GM12878 (cell line): ENCODE data around the gene SPDL1. TPM values are rescaled to one million over a fixed set of nuclear protein-coding genes. Genes with fewer than 3 reads are reported as not detected.

Experiments
- ATAC-seq: fragments of 200-7000 bp; cut with Tn5 transposase; 3 replicates; pipeline ENCODE4 v1.9.1; 2020; ENCODE audit warnings: mild to moderate bottlenecking, moderate library complexity
- BruUV-seq: library from RNA; stranded (reverse); fragments of 400-500 nt; replicated peaks from 2 replicates; lab custom pipeline; 2021; lab: Mats Ljungman, UMichigan
- CTCF ChIA-PET: fragments of 300-600 bp; sonication (Branson Sonifier 250); formaldehyde crosslinking; extraction: SDS; loops from one replicate; lab custom pipeline; 2021; ENCODE audit warnings: inconsistent platforms; lab: Yijun Ruan, JAX
- POLR2A ChIA-PET: fragments of 350-600 bp; formaldehyde crosslinking; extraction: SDS; loops from one replicate; lab custom pipeline; 2021; ENCODE audit warnings: inconsistent platforms; lab: Charles Lee
- RAD21 ChIA-PET: fragments of 300-600 bp; sonication (Branson Sonifier 250); formaldehyde crosslinking; loops from one replicate; lab custom pipeline; 2023; ENCODE audit warnings: antibody characterized with exemption; ENCODE audit not compliant: unreplicated experiment; lab: Charles Lee
- SMC1A ChIA-PET: fragments of 300-600 bp; sonication (Branson Sonifier 250); formaldehyde crosslinking; loops from one replicate; lab custom pipeline; 2023; ENCODE audit not compliant: unreplicated experiment, uncharacterized antibody; lab: Charles Lee
- DNase-seq: peaks from one replicate; pipeline ENCODE4 v3.0.0-alpha.2; 2011; ENCODE audit warnings: low read depth, low spot score
- FAIRE-seq: peaks from 3 replicates; lab custom pipeline; 2011; peaks lifted over from hg19 to GRCh38; lab: Jason Lieb, UNC
- H2AFZ ChIP-seq: 2 replicates; pipeline ENCODE4 v1.6.0; 2011; ENCODE audit warnings: low read depth, low read length, control low read depth; ENCODE audit not compliant: control insufficient read depth
- H3K27ac ChIP-seq: 2 replicates; pipeline ENCODE4 v1.5.1; 2011; ENCODE audit warnings: control low read depth; ENCODE audit not compliant: control insufficient read depth, insufficient read depth
- H3K27me3 ChIP-seq, 2 experiments: replicated peaks in 1 of 2; 2 replicates each; pipeline versions ENCODE4 v1.6.0 to v1.6.1; 2011; ENCODE audit warnings: low read length in 1 of 2; ENCODE audit not compliant: control insufficient read depth in 2 of 2, insufficient read depth in 2 of 2
- H3K36me3 ChIP-seq, 2 experiments: 2 replicates each; pipeline ENCODE4 v1.5.1; 2011; ENCODE audit warnings: low read length in 1 of 2; ENCODE audit not compliant: control insufficient read depth in 2 of 2, insufficient read depth in 2 of 2
- H3K4me1 ChIP-seq: 2 replicates; pipeline ENCODE4 v1.6.1; 2011; ENCODE audit warnings: mild to moderate bottlenecking, low read length, moderate library complexity, mixed read lengths; ENCODE audit not compliant: control insufficient read depth, insufficient read depth
- H3K4me2 ChIP-seq: 2 replicates; pipeline ENCODE4 v1.6.0; 2011; ENCODE audit warnings: control low read depth; ENCODE audit not compliant: control insufficient read depth, insufficient read depth
- H3K4me3 ChIP-seq: fragments of 200-600 bp; sonication (generic); 2 replicates; pipeline ENCODE4 v1.5.1; 2016
- H3K79me2 ChIP-seq: 2 replicates; pipeline ENCODE4 v1.6.0; 2011; ENCODE audit warnings: low read length; ENCODE audit not compliant: control insufficient read depth, insufficient read depth
- H3K9ac ChIP-seq: 2 replicates; pipeline ENCODE4 v1.8.0; 2011; ENCODE audit warnings: low read length, control low read depth, mixed read lengths; ENCODE audit not compliant: control insufficient read depth, insufficient read depth
- H3K9me3 ChIP-seq: replicated peaks from 3 replicates; pipeline ENCODE4 v1.5.1; 2011; ENCODE audit warnings: mild to moderate bottlenecking, low read length; ENCODE audit not compliant: control insufficient read depth, insufficient read depth
- H4K20me1 ChIP-seq: 2 replicates; pipeline ENCODE4 v1.6.0; 2011; ENCODE audit not compliant: control insufficient read depth, insufficient read depth
- BHLHE40 ChIP-seq, 2 experiments: fragments of 450-650 bp in 1 of 2; IDR thresholded peaks; 2 replicates each; pipeline ENCODE4 v1.6.1; 2011 to 2017; ENCODE audit warnings: low read depth in 2 of 2, borderline replicate concordance in 1 of 2, improper control_type of control experiment in 1 of 2, low read length in 1 of 2, mild to moderate bottlenecking in 1 of 2
- CHD1 ChIP-seq: IDR thresholded peaks from 2 replicates; pipeline ENCODE4 v1.6.1; 2012; ENCODE audit warnings: low read depth, low read length, improper control_type of control experiment
- EED ChIP-seq: sonication (generic); IDR thresholded peaks from 2 replicates; pipeline ENCODE4 v1.6.1; 2016; ENCODE audit warnings: antibody characterized with exemption, low read depth
- IRF4 ChIP-seq: IDR thresholded peaks from 2 replicates; pipeline ENCODE4 v1.6.1; 2011; ENCODE audit warnings: low read depth, low read length
- NR2F1 ChIP-seq: fragments of 450-650 bp; conservative IDR thresholded peaks from 2 replicates; pipeline ENCODE4 v1.6.1; 2017; ENCODE audit warnings: mild to moderate bottlenecking
- POLR2A ChIP-seq: IDR thresholded peaks from 2 replicates; pipeline ENCODE4 v1.6.1; 2011; ENCODE audit warnings: low read depth, mild to moderate bottlenecking, low read length
- RAD51 ChIP-seq: fragments of 450-650 bp; IDR thresholded peaks from 2 replicates; pipeline ENCODE4 v1.6.1; 2016; ENCODE audit warnings: moderate library complexity, mild to moderate bottlenecking, inconsistent platforms
- SMAD5 ChIP-seq: IDR thresholded peaks from 2 replicates; pipeline ENCODE4 v1.6.1; 2016; ENCODE audit warnings: antibody characterized with exemption, low read depth
- SUPT20H ChIP-seq: IDR thresholded peaks from 2 replicates; pipeline ENCODE4 v1.6.1; 2011; ENCODE audit warnings: low read depth, mild to moderate bottlenecking, low read length, moderate library complexity, borderline replicate concordance; ENCODE audit not compliant: control insufficient read depth
- TARDBP ChIP-seq: IDR thresholded peaks from 2 replicates; pipeline ENCODE4 v1.6.1; 2016; ENCODE audit warnings: borderline replicate concordance
- TBL1XR1 ChIP-seq: IDR thresholded peaks from 2 replicates; pipeline ENCODE4 v1.6.1; 2012; ENCODE audit warnings: low read depth, low read length, improper control_type of control experiment
- ZNF274 ChIP-seq: IDR thresholded peaks from one replicate; pipeline ENCODE4 v1.8.0; 2011; ENCODE audit not compliant: insufficient read length, insufficient read depth
- WGBS: methylation state at CpG from one replicate; pipeline ENCODE4 v1.1.6; 2016; ENCODE audit warnings: low lambda C conversion rate; ENCODE audit not compliant: insufficient replicate concordance, insufficient coverage; ENCODE audit errors: missing lambda C conversion rate; 5-methylcytosine and 5-hydroxymethylcytosine counted together
- in situ Hi-C: fragments of 300-500 bp; cut with MboI; formaldehyde crosslinking; loops from 9 replicates; pipeline ENCODE4 v1.14.3; 2018; ENCODE audit warnings: mixed read lengths
- intact Hi-C: fragments of 100-400 bp; cut with micrococcal nuclease; formaldehyde crosslinking; loops from one replicate; pipeline ENCODE4 v1.14.2; 2022; ENCODE audit not compliant: unreplicated experiment
- polyA plus RNA-seq, 11 experiments: library from polyadenylated mRNA; depleted of rRNA in 4 of 11; unstranded in 6 of 11; stranded (reverse) in 5 of 11; fragments of >200 nt; fragmentation: Nextera tagmentation in 4 of 11; fragmentation: Illumina TruSeq in 1 of 11; extraction: Ambion mirVana in 4 of 11; extraction: Trizol in 1 of 11; gene quantifications; 1 replicate in 1 of 11; 2 replicates in 10 of 11; pipeline versions ENCODE4 v1.2.1 to v1.2.3, GENCODE V29; 2011 to 2016; ENCODE audit warnings: inconsistent platforms in 2 of 11, missing spikeins in 2 of 11, low read depth in 1 of 11
- total RNA-seq, 4 experiments: library from RNA; depleted of rRNA in 3 of 4; stranded (reverse); fragments of >200 nt in 3 of 4; fragmentation: Illumina TruSeq in 1 of 4; extraction: Trizol in 1 of 4; gene quantifications; 2 replicates each; pipeline versions ENCODE4 v1.2.1 to v1.2.3, GENCODE V29; 2013 to 2021
- TF ChIP-seq, protein P1 (sequence below): fragments of 450-650 bp; IDR thresholded peaks from 2 replicates; pipeline ENCODE4 v1.6.1; 2018; ENCODE audit warnings: borderline replicate concordance, mild to moderate bottlenecking; ENCODE audit not compliant: partially characterized antibody

The SPDL1 gene
- total and polyA plus RNA-seq, 10 of the 15 experiments (the other 5 are each of a cell fraction or from before 2014, with no cell fraction given), result 34.2 to 69.9 (median 46.0) TPM

DNA sequence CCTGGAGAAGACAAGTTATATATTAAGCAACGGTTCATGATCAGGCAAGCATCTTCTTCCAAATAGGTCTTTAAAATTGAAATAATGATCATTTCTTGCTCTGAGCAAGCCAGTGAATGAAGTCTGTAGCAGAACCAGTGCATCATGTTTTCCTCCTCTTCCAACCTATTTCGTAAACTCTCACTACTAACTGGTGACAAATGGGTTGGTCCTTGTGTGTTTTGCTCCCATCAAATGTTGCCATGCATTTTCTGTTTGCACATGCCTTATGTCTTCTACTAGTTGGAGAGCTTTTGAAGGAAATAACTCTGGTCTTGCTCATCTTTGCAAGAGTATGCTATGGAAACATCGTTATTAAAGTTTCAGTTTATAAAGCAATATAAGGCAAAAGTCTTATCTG, 37.2 kb upstream of the SPDL1 start (continued):
- TF ChIP-seq, protein P1, sequence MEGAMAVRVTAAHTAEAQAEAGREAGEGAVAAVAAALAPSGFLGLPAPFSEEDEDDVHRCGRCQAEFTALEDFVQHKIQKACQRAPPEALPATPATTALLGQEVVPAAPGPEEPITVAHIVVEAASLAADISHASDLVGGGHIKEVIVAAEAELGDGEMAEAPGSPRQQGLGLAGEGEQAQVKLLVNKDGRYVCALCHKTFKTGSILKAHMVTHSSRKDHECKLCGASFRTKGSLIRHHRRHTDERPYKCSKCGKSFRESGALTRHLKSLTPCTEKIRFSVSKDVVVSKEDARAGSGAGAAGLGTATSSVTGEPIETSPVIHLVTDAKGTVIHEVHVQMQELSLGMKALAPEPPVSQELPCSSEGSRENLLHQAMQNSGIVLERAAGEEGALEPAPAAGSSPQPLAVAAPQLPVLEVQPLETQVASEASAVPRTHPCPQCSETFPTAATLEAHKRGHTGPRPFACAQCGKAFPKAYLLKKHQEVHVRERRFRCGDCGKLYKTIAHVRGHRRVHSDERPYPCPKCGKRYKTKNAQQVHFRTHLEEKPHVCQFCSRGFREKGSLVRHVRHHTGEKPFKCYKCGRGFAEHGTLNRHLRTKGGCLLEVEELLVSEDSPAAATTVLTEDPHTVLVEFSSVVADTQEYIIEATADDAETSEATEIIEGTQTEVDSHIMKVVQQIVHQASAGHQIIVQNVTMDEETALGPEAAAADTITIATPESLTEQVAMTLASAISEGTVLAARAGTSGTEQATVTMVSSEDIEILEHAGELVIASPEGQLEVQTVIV, result no peak
- no peak for TF ChIP-seq CHD1
- no peak for TF ChIP-seq NR2F1
- no peak for TF ChIP-seq TARDBP
- TF ChIP-seq, all 136 proteins: peak for 0

DNA sequence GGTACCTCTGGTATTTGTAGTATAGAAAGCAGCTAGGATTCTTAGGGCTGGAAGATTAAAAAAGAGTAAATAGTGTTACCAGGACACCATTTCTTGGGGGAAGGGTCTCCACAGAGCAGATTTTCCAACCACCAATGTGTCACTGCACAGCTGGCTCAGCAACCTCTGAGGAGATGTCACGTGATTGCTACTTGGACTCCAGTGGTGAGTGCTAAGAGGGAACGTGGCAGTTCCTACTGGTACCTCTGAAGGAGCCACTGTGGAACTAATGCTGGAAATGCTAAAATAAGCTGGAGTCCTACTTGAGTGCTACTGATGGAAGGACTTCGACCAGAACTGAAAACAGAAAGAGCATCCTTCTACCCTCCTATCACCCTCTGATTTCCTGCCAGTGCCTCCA, 36.1 kb upstream of the SPDL1 start:
- no peak for ATAC-seq
- intact Hi-C loops, result loop anchor here (5.0 kb wide), 1 partner anchor 245 kb away; the partner anchor contains the start of gene SLIT3
- SMC1A ChIA-PET, result no interaction called here

More for the DNA sequence above, 36.1 kb upstream of the SPDL1 start:
- 19% methylated on average over 3 of the region's 3 CpGs for WGBS
- Histone ChIP-seq H3K4me3 (no peak overlapping the region), H3K27me3 (peaks cover 1 to 3% of the 10 kb centered on the region in 2 experiments; a peak in 1 of 4 replicates), H3K4me2 (no peak overlapping the region), H3K36me3 (no peaks in the 10 kb centered on the region), H4K20me1 (no peaks in the 10 kb centered on the region), H3K9me3 (no peaks in the 10 kb centered on the region), H3K27ac (no peak overlapping the region), H3K79me2 (no peaks in the 10 kb centered on the region), H3K4me1 (no peaks in the 10 kb centered on the region), H2AFZ (no peak overlapping the region), H3K9ac (no peak overlapping the region)
- BruUV-seq, result no TSS peak
- ChIA-PET POLR2A (interaction anchor here (0.7 kb wide), 1 partner anchor 9 kb away, joined by 3 read pairs; no protein-coding TSS in a partner anchor), RAD21 (no interaction called here), CTCF (interaction anchor here (1.3 to 3.0 kb wide), 2 partner anchors 8 to 560 kb away, joined by 5 to 16 read pairs; no protein-coding TSS in a partner anchor)
- no peak for TF ChIP-seq IRF4
- TF ChIP-seq BHLHE40 (IDR thresholded peaks at IDR 0.05; ENCODE audit: borderline replicate concordance in 1 of 2, low read depth in 2 of 2, low read length in 1 of 2), result 0 out of 4 replicates have a peak, but pooled peaks of 1 of the 2 experiments have one; percentile 15
- no peak for TF ChIP-seq ZNF274
- TF ChIP-seq TBL1XR1, result no peak
- TF ChIP-seq SUPT20H, result no peak
- no peak for TF ChIP-seq SMAD5
- no peak for TF ChIP-seq EED
- TF ChIP-seq POLR2A, result no peak
- TF ChIP-seq RAD51, result peak; percentile 72; the same call in 1 of the 2 replicates
- FAIRE-seq (no peak), DNase-seq (no peak)
- in situ Hi-C loops, result no loop called here
